Measurements from ENCODE around the gene LARGE2.

GRCh38 chr11:45902452-45903380 lies 19.7 kb upstream of the LARGE2 start:
- TF ChIP-seq, protein P1, sequence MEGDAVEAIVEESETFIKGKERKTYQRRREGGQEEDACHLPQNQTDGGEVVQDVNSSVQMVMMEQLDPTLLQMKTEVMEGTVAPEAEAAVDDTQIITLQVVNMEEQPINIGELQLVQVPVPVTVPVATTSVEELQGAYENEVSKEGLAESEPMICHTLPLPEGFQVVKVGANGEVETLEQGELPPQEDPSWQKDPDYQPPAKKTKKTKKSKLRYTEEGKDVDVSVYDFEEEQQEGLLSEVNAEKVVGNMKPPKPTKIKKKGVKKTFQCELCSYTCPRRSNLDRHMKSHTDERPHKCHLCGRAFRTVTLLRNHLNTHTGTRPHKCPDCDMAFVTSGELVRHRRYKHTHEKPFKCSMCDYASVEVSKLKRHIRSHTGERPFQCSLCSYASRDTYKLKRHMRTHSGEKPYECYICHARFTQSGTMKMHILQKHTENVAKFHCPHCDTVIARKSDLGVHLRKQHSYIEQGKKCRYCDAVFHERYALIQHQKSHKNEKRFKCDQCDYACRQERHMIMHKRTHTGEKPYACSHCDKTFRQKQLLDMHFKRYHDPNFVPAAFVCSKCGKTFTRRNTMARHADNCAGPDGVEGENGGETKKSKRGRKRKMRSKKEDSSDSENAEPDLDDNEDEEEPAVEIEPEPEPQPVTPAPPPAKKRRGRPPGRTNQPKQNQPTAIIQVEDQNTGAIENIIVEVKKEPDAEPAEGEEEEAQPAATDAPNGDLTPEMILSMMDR (IDR thresholded peaks at IDR 0.05; ENCODE audit: poor library complexity, severe bottlenecking): no peak
- TF ChIP-seq RAD21 (conservative IDR thresholded peaks at IDR 0.05): no peak
- no peak for TF ChIP-seq SMC3 (conservative IDR thresholded peaks at IDR 0.05; ENCODE audit: poor library complexity)

All from neural cell (in vitro differentiated cells).